ENCODE measurements around the gene NRN1. TPM values are rescaled to one million over a fixed set of nuclear protein-coding genes. Genes with fewer than 3 reads are reported as not detected.
A peak's percentile ranks its signal among the peaks of the same experiment; 100 is the strongest.

Gene NRN1
- total RNA-seq, 2 donors from 2014 or later, result 0.99 to 4.4 TPM

- TF ChIP-seq, protein P1, sequence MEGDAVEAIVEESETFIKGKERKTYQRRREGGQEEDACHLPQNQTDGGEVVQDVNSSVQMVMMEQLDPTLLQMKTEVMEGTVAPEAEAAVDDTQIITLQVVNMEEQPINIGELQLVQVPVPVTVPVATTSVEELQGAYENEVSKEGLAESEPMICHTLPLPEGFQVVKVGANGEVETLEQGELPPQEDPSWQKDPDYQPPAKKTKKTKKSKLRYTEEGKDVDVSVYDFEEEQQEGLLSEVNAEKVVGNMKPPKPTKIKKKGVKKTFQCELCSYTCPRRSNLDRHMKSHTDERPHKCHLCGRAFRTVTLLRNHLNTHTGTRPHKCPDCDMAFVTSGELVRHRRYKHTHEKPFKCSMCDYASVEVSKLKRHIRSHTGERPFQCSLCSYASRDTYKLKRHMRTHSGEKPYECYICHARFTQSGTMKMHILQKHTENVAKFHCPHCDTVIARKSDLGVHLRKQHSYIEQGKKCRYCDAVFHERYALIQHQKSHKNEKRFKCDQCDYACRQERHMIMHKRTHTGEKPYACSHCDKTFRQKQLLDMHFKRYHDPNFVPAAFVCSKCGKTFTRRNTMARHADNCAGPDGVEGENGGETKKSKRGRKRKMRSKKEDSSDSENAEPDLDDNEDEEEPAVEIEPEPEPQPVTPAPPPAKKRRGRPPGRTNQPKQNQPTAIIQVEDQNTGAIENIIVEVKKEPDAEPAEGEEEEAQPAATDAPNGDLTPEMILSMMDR (IDR thresholded peaks at IDR 0.05), result no peak
- TF ChIP-seq POLR2A (IDR thresholded peaks at IDR 0.05), result no peak
- no peak overlapping the region for H3K4me3 ChIP-seq
- H3K27me3 ChIP-seq, result peaks cover 0 to 87% of the 10 kb centered on the region in 2 donors
Observed at GRCh38 chr6:6002005-6002847, 4.5 kb downstream of the NRN1 start.

GRCh38 chr6:6001443-6001842 lies 5.3 kb downstream of the NRN1 start:
- Histone ChIP-seq H3K36me3 (replicated peaks in 1 of 2; ENCODE audit: insufficient read depth in 1 of 2, low read depth in 2 of 2) (no peaks in the 10 kb centered on the region), H3K27me3 (peaks cover 0 to 87% of the 10 kb centered on the region in 2 donors), H3K4me1 (peaks cover 47% of the 10 kb centered on the region), H3K9me3 (no peaks in the 10 kb centered on the region), H3K27ac (no peak overlapping the region), H3K4me3 (no peak overlapping the region)
- ATAC-seq, result no peak
- DNase-seq, result no peak
- 20 to 31% methylated on average over 10 of the region's 10 CpGs for WGBS, 2 donors
- intact Hi-C loops (cut with DNase I), result no loop called here
- TF ChIP-seq, protein P1 (IDR thresholded peaks at IDR 0.05), result no peak
- no peak for TF ChIP-seq POLR2A (IDR thresholded peaks at IDR 0.05)

More at GRCh38 chr6:6002005-6002847, 4.5 kb downstream of the NRN1 start:
- Histone ChIP-seq H3K27ac (no peak overlapping the region), H3K4me1 (peaks cover 47% of the 10 kb centered on the region), H3K9me3 (no peaks in the 10 kb centered on the region), H3K36me3 (replicated peaks in 1 of 2; ENCODE audit: insufficient read depth in 1 of 2, low read depth in 2 of 2) (no peaks in the 10 kb centered on the region)
- DNase-seq (no peak), ATAC-seq (no peak)
- 11% methylated on average over 15 to 55 of the region's 57 CpGs for WGBS, 2 donors
- intact Hi-C loops (cut with DNase I), result no loop called here

DNA sequence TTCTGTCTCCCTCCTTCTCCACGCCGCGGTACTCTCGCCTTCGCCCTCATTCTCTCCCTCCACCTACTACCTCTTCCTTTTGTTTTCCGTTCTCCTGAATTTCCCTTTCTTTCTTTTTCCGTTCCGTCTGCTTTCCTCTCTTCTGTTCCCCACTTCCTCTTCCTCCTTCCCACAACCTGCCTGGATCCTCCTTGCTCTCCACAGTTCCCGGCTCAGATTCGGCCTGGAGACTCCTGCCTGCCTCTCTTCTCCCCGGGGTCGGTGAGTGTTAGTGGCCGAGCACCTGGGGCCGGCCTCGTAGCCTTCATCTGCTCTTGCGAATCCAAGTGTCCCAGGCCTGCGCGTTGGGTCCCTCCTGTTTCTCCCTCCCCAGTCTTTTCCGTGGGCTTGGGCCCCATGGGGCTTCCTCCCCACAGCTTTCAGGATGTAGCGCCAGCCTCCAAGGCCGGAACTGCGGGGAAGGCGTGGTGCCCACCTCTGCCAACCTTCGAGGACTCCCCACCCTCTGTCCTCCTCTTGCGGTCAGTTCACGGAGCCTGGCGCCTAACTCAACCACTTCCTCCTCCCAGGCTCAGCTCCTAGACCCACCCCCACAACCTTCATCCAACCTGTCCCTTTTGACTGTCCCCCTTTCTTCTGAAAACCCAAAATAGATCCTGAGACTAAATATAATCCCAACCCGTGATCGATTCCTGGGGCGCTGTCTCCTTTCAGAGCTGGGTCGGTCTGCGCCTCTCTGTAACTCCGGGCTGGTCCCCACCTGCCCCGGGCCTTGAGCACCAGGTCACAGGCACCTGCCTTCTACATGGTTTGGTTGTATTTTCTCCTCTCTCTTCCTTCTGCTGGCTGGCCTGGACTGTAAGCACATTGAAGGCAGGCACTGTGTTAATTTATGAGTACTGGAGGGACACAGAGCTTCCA lies 6.8 kb downstream of the NRN1 start:
- Histone ChIP-seq H3K36me3 (replicated peaks in 1 of 2; ENCODE audit: insufficient read depth in 1 of 2, low read depth in 2 of 2) (no peaks in the 10 kb centered on the region), H3K4me1 (peaks cover 57% of the 10 kb centered on the region), H3K27ac (no peak overlapping the region), H3K27me3 (peaks cover 0 to 88% of the 10 kb centered on the region in 2 donors), H3K9me3 (no peaks in the 10 kb centered on the region), H3K4me3 (no peak overlapping the region)
- DNase-seq (no peak), ATAC-seq (no peak)
- 17 to 23% methylated on average over 34 of the region's 34 CpGs for WGBS, 2 donors
- intact Hi-C loops (cut with DNase I), result no loop called here
- TF ChIP-seq, protein P1 (IDR thresholded peaks at IDR 0.05), result no peak
- TF ChIP-seq POLR2A (IDR thresholded peaks at IDR 0.05), result no peak

GRCh38 chr6:5998711-5999687 lies 7.7 kb downstream of the NRN1 start:
- peak in 1 of 4 donors; percentile 13 for DNase-seq
- H3K27me3 ChIP-seq, result peaks cover 0 to 87% of the 10 kb centered on the region in 2 donors
- H3K4me3 ChIP-seq, result no peak overlapping the region
- no peak overlapping the region for H3K27ac ChIP-seq
- H3K4me1 ChIP-seq, result peaks cover 56% of the 10 kb centered on the region
- H3K9me3 ChIP-seq, result no peaks in the 10 kb centered on the region
- ATAC-seq, result no peak
- H3K36me3 ChIP-seq (replicated peaks in 1 of 2; ENCODE audit: insufficient read depth in 1 of 2, low read depth in 2 of 2), result no peaks in the 10 kb centered on the region
- intact Hi-C loops (cut with DNase I), result no loop called here
- WGBS, 2 donors, result 4 to 10% methylated on average over 29 to 60 of the region's 60 CpGs
- TF ChIP-seq POLR2A (IDR thresholded peaks at IDR 0.05), result no peak
- TF ChIP-seq, protein P1 (IDR thresholded peaks at IDR 0.05), result no peak

Measured in body of pancreas (tissue), 4 donors.